H1 (cell line): ENCODE data around the gene RBP3. TPM values are rescaled to one million over a fixed set of nuclear protein-coding genes. Genes with fewer than 3 reads are reported as not detected.

Experiments used
- CTCF ChIA-PET: fragments of 300-600 bp; sonication (Branson Sonifier 250); formaldehyde crosslinking; loops from one replicate; lab custom pipeline; 2021; ENCODE audit not compliant: partially characterized antibody; lab: Charles Lee
- POLR2A ChIA-PET: fragments of 300-600 bp; sonication (Branson Sonifier 250); formaldehyde crosslinking; loops from one replicate; lab custom pipeline; 2021; ENCODE audit warnings: inconsistent platforms; ENCODE audit not compliant: partially characterized antibody; lab: Charles Lee
- DNase-seq, 2 experiments: peaks; one replicate each; pipeline versions ENCODE4 v3.0.0 to v3.0.0-alpha.2; 2010 to 2022; ENCODE audit warnings: low spot score in 2 of 2, low read depth in 1 of 2, mixed read lengths in 1 of 2
- FAIRE-seq: peaks from 2 replicates; lab custom pipeline; 2011; peaks lifted over from hg19 to GRCh38; lab: Jason Lieb, UNC
- H2AFZ ChIP-seq: 2 replicates; pipeline ENCODE4 v1.8.1; 2012; ENCODE audit warnings: low read length, inconsistent platforms
- H2AK5ac ChIP-seq: 2 replicates; pipeline ENCODE4 v1.6.1; 2013; ENCODE audit warnings: low read depth, low read length
- H2BK120ac ChIP-seq: replicated peaks from 2 replicates; pipeline ENCODE3; 2013; ENCODE audit warnings: low read depth, low read length, inconsistent platforms
- H2BK12ac ChIP-seq: 2 replicates; pipeline ENCODE4 v1.6.1; 2013; ENCODE audit warnings: low read depth, low read length
- H2BK15ac ChIP-seq: 2 replicates; pipeline ENCODE4 v1.6.1; 2013; ENCODE audit warnings: low read length
- H2BK20ac ChIP-seq: 2 replicates; pipeline ENCODE4 v1.6.1; 2013; ENCODE audit warnings: low read length
- H2BK5ac ChIP-seq: 2 replicates; pipeline ENCODE4 v1.6.1; 2013; ENCODE audit warnings: low read depth, low read length
- H3K14ac ChIP-seq: 2 replicates; pipeline ENCODE4 v1.6.1; 2013; ENCODE audit warnings: inconsistent platforms; ENCODE audit not compliant: insufficient read length
- H3K18ac ChIP-seq: 2 replicates; pipeline ENCODE4 v1.6.1; 2013; ENCODE audit warnings: low read length; ENCODE audit errors: extremely low read depth
- H3K23ac ChIP-seq: 2 replicates; pipeline ENCODE4 v1.6.1; 2013; ENCODE audit warnings: inconsistent platforms; ENCODE audit not compliant: insufficient read length
- H3K23me2 ChIP-seq: 2 replicates; pipeline ENCODE4 v1.6.1; 2013; ENCODE audit warnings: low read depth, low read length
- H3K27ac ChIP-seq: 2 replicates; pipeline ENCODE4 v1.6.1; 2011; ENCODE audit warnings: low read depth, low read length, inconsistent platforms
- H3K27me3 ChIP-seq, 4 experiments: replicated peaks in 1 of 4; 1 replicate in 1 of 4; 2 replicates in 3 of 4; pipeline versions ENCODE4 v1.6.1 to v1.8.1; 2011 to 2013; ENCODE audit warnings: low read length in 3 of 4, mild to moderate bottlenecking in 3 of 4, inconsistent platforms in 2 of 4, mixed read lengths in 2 of 4, moderate library complexity in 1 of 4; ENCODE audit not compliant: control insufficient read depth in 3 of 4, insufficient read depth in 3 of 4; ENCODE audit errors: extremely low read depth in 1 of 4
- H3K36me3 ChIP-seq, 4 experiments: 2 replicates each; pipeline versions ENCODE4 v1.6.1 to v1.8.1; 2011 to 2013; ENCODE audit warnings: mild to moderate bottlenecking in 4 of 4, low read length in 3 of 4, moderate library complexity in 2 of 4, control low read depth in 1 of 4, inconsistent platforms in 1 of 4; ENCODE audit not compliant: insufficient read depth in 4 of 4, control insufficient read depth in 2 of 4
- H3K4ac ChIP-seq: replicated peaks from 2 replicates; pipeline ENCODE3; 2013; ENCODE audit warnings: low read length, low read depth, mixed read lengths, inconsistent platforms; ENCODE audit not compliant: insufficient read length
- H3K4me1 ChIP-seq, 4 experiments: replicated peaks in 1 of 4; 1 replicate in 1 of 4; 2 replicates in 3 of 4; pipeline versions ENCODE4 v1.6.1 to v1.8.1; 2011 to 2013; ENCODE audit warnings: low read length in 3 of 4, inconsistent platforms in 2 of 4, mixed read lengths in 1 of 4; ENCODE audit not compliant: insufficient read depth in 4 of 4, control insufficient read depth in 3 of 4
- H3K4me2 ChIP-seq, 2 experiments: 2 replicates each; pipeline versions ENCODE4 v1.6.1 to v1.8.1; 2011 to 2013; ENCODE audit warnings: low read depth in 2 of 2, low read length in 2 of 2, control low read depth in 1 of 2, inconsistent platforms in 1 of 2, mild to moderate bottlenecking in 1 of 2; ENCODE audit not compliant: insufficient read depth in 1 of 2
- H3K4me3 ChIP-seq, 4 experiments: fragments of 200-600, 300-600 bp in 1 of 4; sonication (generic), shearing (Covaris generic), sonication (Bioruptor Twin) in 1 of 4; 2 replicates each; pipeline versions ENCODE4 v1.5.1 to v1.8.1; 2011 to 2016; ENCODE audit warnings: low read length in 4 of 4, low read depth in 3 of 4, control low read depth in 2 of 4, inconsistent platforms in 2 of 4, mild to moderate bottlenecking in 2 of 4, mixed read lengths in 1 of 4, moderate library complexity in 1 of 4; ENCODE audit not compliant: insufficient read depth in 2 of 4; ENCODE audit errors: extremely low read depth in 1 of 4
- H3K56ac ChIP-seq: replicated peaks from 2 replicates; pipeline ENCODE3; 2013; ENCODE audit warnings: low read depth, mild to moderate bottlenecking, mixed read lengths, low read length, inconsistent platforms; ENCODE audit not compliant: insufficient read length
- H3K79me1 ChIP-seq: 2 replicates; pipeline ENCODE4 v1.6.1; 2013; ENCODE audit warnings: low read depth, low read length, control low read depth
- H3K79me2 ChIP-seq, 2 experiments: 2 replicates each; pipeline versions ENCODE4 v1.6.1 to v1.8.1; 2012 to 2013; ENCODE audit warnings: low read length in 2 of 2, mild to moderate bottlenecking in 2 of 2, inconsistent platforms in 1 of 2; ENCODE audit not compliant: insufficient read depth in 2 of 2, control insufficient read depth in 1 of 2
- H3K9ac ChIP-seq, 4 experiments: replicated peaks in 1 of 4; 1 replicate in 1 of 4; 2 replicates in 3 of 4; pipeline versions ENCODE4 v1.6.1 to v1.8.1; 2011 to 2013; ENCODE audit warnings: low read depth in 3 of 4, low read length in 3 of 4, control low read depth in 2 of 4, mild to moderate bottlenecking in 2 of 4, moderate library complexity in 2 of 4, inconsistent platforms in 1 of 4; ENCODE audit errors: extremely low read depth in 1 of 4
- H3K9me3 ChIP-seq, 2 experiments: 2 replicates each; pipeline versions ENCODE4 v1.6.1 to v1.8.1; 2012 to 2013; ENCODE audit warnings: mild to moderate bottlenecking in 2 of 2, moderate library complexity in 2 of 2, control low read depth in 1 of 2, inconsistent platforms in 1 of 2, low read depth in 1 of 2, low read length in 1 of 2, mixed read lengths in 1 of 2; ENCODE audit not compliant: insufficient read depth in 2 of 2
- H4K20me1 ChIP-seq, 2 experiments: replicated peaks in 1 of 2; 2 replicates each; pipeline versions ENCODE3 to v1.8.1; 2011 to 2013; ENCODE audit warnings: inconsistent platforms in 2 of 2, low read length in 2 of 2, mild to moderate bottlenecking in 1 of 2; ENCODE audit not compliant: insufficient read depth in 2 of 2, control insufficient read depth in 1 of 2
- H4K5ac ChIP-seq: 2 replicates; pipeline ENCODE4 v1.6.1; 2013; ENCODE audit warnings: low read length, low read depth, mixed read lengths, inconsistent platforms; ENCODE audit not compliant: insufficient read length
- H4K8ac ChIP-seq: 2 replicates; pipeline ENCODE4 v1.8.0; 2013; ENCODE audit warnings: mild to moderate bottlenecking, moderate library complexity, low read length, inconsistent platforms; ENCODE audit not compliant: insufficient read depth; ENCODE audit errors: extremely low read depth
- H4K91ac ChIP-seq: replicated peaks from 2 replicates; pipeline ENCODE3; 2013; ENCODE audit warnings: low read length, mixed read lengths, inconsistent platforms; ENCODE audit not compliant: insufficient read length
- BRCA1 ChIP-seq: IDR thresholded peaks from 2 replicates; pipeline ENCODE4 v1.6.1; 2012; ENCODE audit warnings: low read depth, low read length, improper control_type of control experiment
- CBX5 ChIP-seq: fragments of 300-800, 300-1000 bp; sonication (generic); IDR thresholded peaks from 2 replicates; pipeline ENCODE4 v1.7.1; 2016; ENCODE audit warnings: antibody characterized with exemption, low read length, low read depth
- CEBPB ChIP-seq: IDR thresholded peaks from 2 replicates; pipeline ENCODE4 v1.6.1; 2012; ENCODE audit warnings: low read depth, low read length
- CHD2 ChIP-seq: IDR thresholded peaks from 2 replicates; pipeline ENCODE4 v1.6.1; 2012; ENCODE audit warnings: low read length, improper control_type of control experiment
- HDAC6 ChIP-seq: IDR thresholded peaks from one replicate; pipeline ENCODE4 v1.7.1; 2012; ENCODE audit warnings: low read depth, mild to moderate bottlenecking, inconsistent platforms, low read length, moderate library complexity
- KDM4A ChIP-seq: IDR thresholded peaks from one replicate; pipeline ENCODE4 v1.7.1; 2012; ENCODE audit warnings: low read depth, mild to moderate bottlenecking, moderate library complexity, low read length, inconsistent platforms; ENCODE audit not compliant: severe bottlenecking
- RFX5 ChIP-seq: IDR thresholded peaks from 2 replicates; pipeline ENCODE4 v1.6.1; 2011; ENCODE audit warnings: low read depth, low read length, improper control_type of control experiment, borderline replicate concordance
- SP4 ChIP-seq: IDR thresholded peaks from 2 replicates; pipeline ENCODE4 v1.6.1; 2012; ENCODE audit warnings: low read length, inconsistent platforms
- TCF12 ChIP-seq: IDR thresholded peaks from 2 replicates; pipeline ENCODE4 v1.6.1; 2011; ENCODE audit warnings: low read depth, mild to moderate bottlenecking, low read length
- YY1 ChIP-seq: IDR thresholded peaks from 2 replicates; pipeline ENCODE4 v1.6.1; 2011; ENCODE audit warnings: low read depth, mild to moderate bottlenecking, low read length
- WGBS, 2 experiments: shearing (Covaris generic) in 1 of 2; methylation state at CpG; one replicate each; pipeline versions ENCODE4 v1.1.6 to v1.1.7; 2013 to 2015; ENCODE audit warnings: low lambda C conversion rate in 2 of 2, mixed read lengths in 2 of 2, inconsistent platforms in 1 of 2, low coverage in 1 of 2, missing lambda C conversion rate in 1 of 2; ENCODE audit not compliant: insufficient replicate concordance in 2 of 2, insufficient coverage in 1 of 2, insufficient read length in 1 of 2; ENCODE audit errors: extremely low coverage in 1 of 2, missing lambda C conversion rate in 1 of 2; 5-methylcytosine and 5-hydroxymethylcytosine counted together
- polyA plus RNA-seq, 7 experiments: library from polyadenylated mRNA; depleted of rRNA in 3 of 7; stranded (reverse) in 5 of 7; unstranded in 2 of 7; fragments of >200 nt in 5 of 7; fragments of 200-250 nt in 2 of 7; gene quantifications; 1 replicate in 5 of 7; 2 replicates in 1 of 7; 4 replicates in 1 of 7; pipeline versions ENCODE4 v1.2.1 to v1.2.3, GENCODE V29; 2011 to 2013; ENCODE audit warnings: missing spikeins in 2 of 7, mixed read lengths in 2 of 7
- total RNA-seq: library from RNA; stranded (reverse); fragmentation: NEBNext Ultra II Directional; extraction: Animal tissue kit (Norgen Biotek cat#: 25700); gene quantifications from 2 replicates; pipeline ENCODE4 v1.2.1, GENCODE V29; 2021
- TF ChIP-seq, protein P1 (sequence below): IDR thresholded peaks from 2 replicates; pipeline ENCODE4 v1.6.1; 2012; ENCODE audit warnings: low read length, inconsistent platforms

The RBP3 gene
- total and polyA plus RNA-seq, 2 of the 8 experiments (the other 6 are each of a cell fraction or from before 2014, with no cell fraction given) = not detected

DNA sequence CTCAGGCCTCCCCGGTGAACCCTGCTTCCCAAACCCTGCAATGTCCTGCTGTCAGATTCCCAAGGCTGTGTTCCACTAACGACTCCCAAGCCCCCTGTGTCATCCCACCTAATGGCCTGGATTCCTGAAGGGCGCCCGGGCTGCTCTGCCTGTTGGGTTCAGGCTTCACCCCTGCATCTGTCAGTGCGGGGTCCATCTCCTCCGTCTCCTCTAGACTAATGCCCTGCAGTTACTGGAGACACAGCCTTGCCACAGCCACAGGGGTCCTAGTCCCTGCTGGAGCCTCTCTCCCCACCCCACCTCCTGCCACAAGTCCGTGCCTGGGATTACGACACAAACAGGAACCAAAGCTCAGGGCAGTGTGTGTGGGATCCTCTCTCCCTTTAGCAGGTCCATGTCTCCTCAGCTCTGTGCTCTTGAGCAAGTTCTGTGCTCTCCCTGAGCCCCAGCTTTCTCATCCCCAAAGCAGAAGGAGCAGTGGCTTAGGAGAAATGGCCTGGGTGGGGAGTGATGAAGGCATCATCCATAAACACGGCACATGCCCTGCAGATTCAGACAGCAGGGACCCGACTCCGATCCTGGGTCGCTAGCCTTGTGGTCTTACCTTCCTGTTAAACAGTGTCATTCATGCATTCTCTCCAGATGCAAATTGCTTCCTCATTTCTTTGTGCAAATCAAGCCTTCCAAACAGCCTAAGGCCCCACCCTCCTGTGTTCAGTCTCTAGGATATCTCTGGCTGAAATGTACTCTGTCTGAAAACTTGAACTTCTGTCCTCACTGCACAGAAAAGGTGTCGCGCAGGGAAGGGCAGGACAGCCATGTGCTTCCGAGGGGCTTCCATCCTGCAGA lies 8.2 kb upstream of the RBP3 start:
- Histone ChIP-seq H4K8ac (peak overlapping the region; percentile 85), H2AK5ac (no peak overlapping the region), H4K5ac (no peak overlapping the region), H3K79me1 (no peaks in the 10 kb centered on the region), H3K4me1 (peaks cover 0 to 3% (median under 1%) of the 10 kb centered on the region in 4 experiments; a peak in 3 of 7 replicates), H3K23ac (no peak overlapping the region), H2BK5ac (no peak overlapping the region), H3K14ac (no peak overlapping the region), H3K18ac (no peak overlapping the region), H3K23me2 (no peaks in the 10 kb centered on the region), H3K79me2 (no peaks in the 10 kb centered on the region), H2AFZ (peak overlapping the region; percentile 89; the same call in 1 of the 2 replicates), H2BK12ac (no peak overlapping the region), H2BK20ac (no peak overlapping the region), H4K91ac (no peak overlapping the region), H3K9ac (no peak overlapping the region), H3K4me2 (no peak overlapping the region), H3K36me3 (no peaks in the 10 kb centered on the region), H2BK15ac (no peak overlapping the region), H3K4ac (no peak overlapping the region), H3K4me3 (no peak overlapping the region), H3K9me3 (no peaks in the 10 kb centered on the region), H3K56ac (no peak overlapping the region), H3K27me3 (no peaks in the 10 kb centered on the region), H2BK120ac (no peak overlapping the region), H4K20me1 (no peaks in the 10 kb centered on the region), H3K27ac (no peak overlapping the region)
- WGBS, 2 experiments = 94% methylated on average over 15 of the region's 15 CpGs; no CpG with 5 or more reads in 1 of the 2 experiments
- CTCF ChIA-PET = interaction anchor here (0.7 to 14.6 kb wide), 23 partner anchors 12 to 347 kb away, joined by 3 to 132 read pairs (median 5); partner anchors contain the start of genes GDF10 and GDF2
- TF ChIP-seq CEBPB (no peak), CHD2 (no peak), CBX5 (no peak), BRCA1 (no peak), HDAC6 (no peak), RFX5 (no peak), SP4 (no peak), KDM4A (no peak), TCF12 (no peak), YY1 (no peak)
- TF ChIP-seq, protein P1, sequence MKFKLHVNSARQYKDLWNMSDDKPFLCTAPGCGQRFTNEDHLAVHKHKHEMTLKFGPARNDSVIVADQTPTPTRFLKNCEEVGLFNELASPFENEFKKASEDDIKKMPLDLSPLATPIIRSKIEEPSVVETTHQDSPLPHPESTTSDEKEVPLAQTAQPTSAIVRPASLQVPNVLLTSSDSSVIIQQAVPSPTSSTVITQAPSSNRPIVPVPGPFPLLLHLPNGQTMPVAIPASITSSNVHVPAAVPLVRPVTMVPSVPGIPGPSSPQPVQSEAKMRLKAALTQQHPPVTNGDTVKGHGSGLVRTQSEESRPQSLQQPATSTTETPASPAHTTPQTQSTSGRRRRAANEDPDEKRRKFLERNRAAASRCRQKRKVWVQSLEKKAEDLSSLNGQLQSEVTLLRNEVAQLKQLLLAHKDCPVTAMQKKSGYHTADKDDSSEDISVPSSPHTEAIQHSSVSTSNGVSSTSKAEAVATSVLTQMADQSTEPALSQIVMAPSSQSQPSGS = no peak
- FAIRE-seq = no peak
- POLR2A ChIA-PET = no interaction called here
- no peak for DNase-seq
